Lower leg skin (tissue), 4 donors: ENCODE results near the gene KLHL40. TPM values are rescaled to one million over a fixed set of nuclear protein-coding genes. Genes with fewer than 3 reads are reported as not detected.
A peak's percentile ranks its signal among the peaks of the same experiment; 100 is the strongest.

Source experiments
- DNase-seq, 2 donors: peaks; one replicate each; pipeline ENCODE4 v3.0.0-alpha.2; 2019; ENCODE audit warnings: low spot score in 2 of 2
- H3K4me3 ChIP-seq: fragments of 200-600 bp; sonication (generic); 2 replicates; pipeline ENCODE4 v1.5.1; 2017; ENCODE audit warnings: mild to moderate bottlenecking, low read depth; ENCODE audit not compliant: poor library complexity, severe bottlenecking
- POLR2A ChIP-seq, 2 donors: fragments of 450-650 bp; IDR thresholded peaks; one replicate each; pipeline ENCODE4 v1.6.1; 2016 to 2017; ENCODE audit warnings: antibody characterized with exemption in 2 of 2, mild to moderate bottlenecking in 1 of 2, moderate library complexity in 1 of 2
- WGBS, 2 donors: methylation state at CpG; one replicate each; pipeline ENCODE4 v1.1.5; 2018; 5-methylcytosine and 5-hydroxymethylcytosine counted together
- intact Hi-C: fragments of 100-400 bp; cut with DNase I; formaldehyde crosslinking; loops from one replicate; pipeline ENCODE4 v1.15.0; 2023; ENCODE audit warnings: low total_unique reads
- total RNA-seq, 4 donors: library from RNA; depleted of rRNA; stranded (reverse); fragments of >200 nt; gene quantifications; one replicate each; pipeline ENCODE4 v1.1.0, GENCODE V29; 2016
- TF ChIP-seq, protein P1 (sequence below), 3 donors: fragments of 450-650 bp; IDR thresholded peaks; one replicate each; pipeline ENCODE4 v1.5.1; 2016; ENCODE audit warnings: antibody characterized with exemption in 3 of 3, mild to moderate bottlenecking in 3 of 3, moderate library complexity in 2 of 3

Gene KLHL40
- total RNA-seq, 4 donors from 2014 or later, result not detected

DNA sequence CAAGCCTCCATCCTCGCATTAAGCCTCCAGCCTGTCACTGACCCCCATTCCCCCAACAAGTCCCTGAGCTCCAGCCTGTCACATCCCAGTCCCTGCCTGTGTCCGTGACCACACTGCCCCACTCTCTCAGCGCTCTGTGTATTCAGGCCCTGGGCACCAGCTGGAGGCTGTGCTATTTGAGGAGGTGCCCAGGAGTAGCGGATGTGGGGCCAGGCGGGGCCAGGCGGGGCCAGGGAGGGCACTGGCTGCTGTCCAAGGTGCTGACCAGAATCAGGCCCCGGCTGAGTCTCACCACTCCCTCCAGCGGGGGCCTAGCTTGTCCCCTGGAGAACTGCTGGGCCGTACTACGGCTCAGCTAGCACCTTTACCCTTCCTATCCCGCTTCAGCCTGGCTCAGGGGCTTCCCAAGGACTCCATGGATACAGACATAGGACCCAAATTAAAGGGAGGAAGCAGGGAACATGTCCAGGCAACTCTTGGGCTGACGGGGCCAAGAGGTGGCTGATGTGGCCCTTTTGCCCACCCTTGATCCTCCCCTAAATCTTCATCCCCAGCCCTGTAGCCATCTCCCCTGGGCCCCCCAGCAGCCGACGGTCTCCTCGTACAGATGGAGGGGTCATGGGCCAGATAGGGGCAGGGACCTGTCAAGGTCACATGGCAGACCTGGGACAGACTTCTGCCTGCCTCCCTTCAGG, 16.2 kb downstream of the KLHL40 start:
- TF ChIP-seq, protein P1, sequence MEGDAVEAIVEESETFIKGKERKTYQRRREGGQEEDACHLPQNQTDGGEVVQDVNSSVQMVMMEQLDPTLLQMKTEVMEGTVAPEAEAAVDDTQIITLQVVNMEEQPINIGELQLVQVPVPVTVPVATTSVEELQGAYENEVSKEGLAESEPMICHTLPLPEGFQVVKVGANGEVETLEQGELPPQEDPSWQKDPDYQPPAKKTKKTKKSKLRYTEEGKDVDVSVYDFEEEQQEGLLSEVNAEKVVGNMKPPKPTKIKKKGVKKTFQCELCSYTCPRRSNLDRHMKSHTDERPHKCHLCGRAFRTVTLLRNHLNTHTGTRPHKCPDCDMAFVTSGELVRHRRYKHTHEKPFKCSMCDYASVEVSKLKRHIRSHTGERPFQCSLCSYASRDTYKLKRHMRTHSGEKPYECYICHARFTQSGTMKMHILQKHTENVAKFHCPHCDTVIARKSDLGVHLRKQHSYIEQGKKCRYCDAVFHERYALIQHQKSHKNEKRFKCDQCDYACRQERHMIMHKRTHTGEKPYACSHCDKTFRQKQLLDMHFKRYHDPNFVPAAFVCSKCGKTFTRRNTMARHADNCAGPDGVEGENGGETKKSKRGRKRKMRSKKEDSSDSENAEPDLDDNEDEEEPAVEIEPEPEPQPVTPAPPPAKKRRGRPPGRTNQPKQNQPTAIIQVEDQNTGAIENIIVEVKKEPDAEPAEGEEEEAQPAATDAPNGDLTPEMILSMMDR (IDR thresholded peaks at IDR 0.05), result no peak
- no peak for TF ChIP-seq POLR2A (IDR thresholded peaks at IDR 0.05)
- intact Hi-C loops, result no loop called here
- no peak overlapping the region for H3K4me3 ChIP-seq
- 47 to 72% methylated on average over 14 to 15 of the region's 15 CpGs for WGBS, 2 donors
- peak in 1 of 2 donors; percentile 77 for DNase-seq

GRCh38 chr3:42702066-42702951, 17.0 kb downstream of the KLHL40 start, which contains the start of gene HHATL:
Gene HHATL (minus strand): TSS chr3:42702798. CDS start chr3:42700826, 1,972 bp downstream.
- intact Hi-C loops, result no loop called here
- no peak for TF ChIP-seq POLR2A (IDR thresholded peaks at IDR 0.05)
- TF ChIP-seq, protein P1 (IDR thresholded peaks at IDR 0.05), result no peak
- 69 to 72% methylated on average over 12 to 21 of the region's 21 CpGs for WGBS, 2 donors
- no peak within 1 kb of the TSS for H3K4me3 ChIP-seq
- DNase-seq, result peak in 1 of 2 donors; percentile 86

- 84 to 88% methylated on average over 5 to 6 of the region's 6 CpGs for WGBS, 2 donors
- TF ChIP-seq, protein P1 (IDR thresholded peaks at IDR 0.05), result no peak
- TF ChIP-seq POLR2A (IDR thresholded peaks at IDR 0.05), result no peak
- peak in 1 of 2 donors; percentile 66 for DNase-seq
- H3K4me3 ChIP-seq, result no peak overlapping the region
- intact Hi-C loops, result no loop called here
These were observed 17.8 kb downstream of the KLHL40 start for GRCh38 chr3:42702982-42703694.

- no peak overlapping the region for H3K4me3 ChIP-seq
- peak in 1 of 2 donors; percentile 69 for DNase-seq
- 79 to 82% methylated on average over 5 of the region's 5 CpGs for WGBS, 2 donors
- TF ChIP-seq, protein P1 (IDR thresholded peaks at IDR 0.05), result no peak
- TF ChIP-seq POLR2A (IDR thresholded peaks at IDR 0.05), result no peak
- intact Hi-C loops, result no loop called here
These were observed 18.3 kb downstream of the KLHL40 start for GRCh38 chr3:42703695-42704025.

- 79 to 80% methylated on average over 8 of the region's 8 CpGs for WGBS, 2 donors
- peak in 1 of 2 donors; percentile 75 for DNase-seq
- no peak for TF ChIP-seq POLR2A (IDR thresholded peaks at IDR 0.05)
- TF ChIP-seq, protein P1 (IDR thresholded peaks at IDR 0.05), result no peak
- intact Hi-C loops, result no loop called here
- no peak overlapping the region for H3K4me3 ChIP-seq
These were observed 19.0 kb downstream of the KLHL40 start for GRCh38 chr3:42704136-42704841.
